ENCODE measurements around the gene PAK1. TPM values are rescaled to one million over a fixed set of nuclear protein-coding genes. Genes with fewer than 3 reads are reported as not detected.

The PAK1 gene
- total and polyA plus RNA-seq, 9 of the 15 experiments (the other 6 are each of a cell fraction or from before 2014, with no cell fraction given): 0.52 to 11.7 (median 1.9) TPM

DNA sequence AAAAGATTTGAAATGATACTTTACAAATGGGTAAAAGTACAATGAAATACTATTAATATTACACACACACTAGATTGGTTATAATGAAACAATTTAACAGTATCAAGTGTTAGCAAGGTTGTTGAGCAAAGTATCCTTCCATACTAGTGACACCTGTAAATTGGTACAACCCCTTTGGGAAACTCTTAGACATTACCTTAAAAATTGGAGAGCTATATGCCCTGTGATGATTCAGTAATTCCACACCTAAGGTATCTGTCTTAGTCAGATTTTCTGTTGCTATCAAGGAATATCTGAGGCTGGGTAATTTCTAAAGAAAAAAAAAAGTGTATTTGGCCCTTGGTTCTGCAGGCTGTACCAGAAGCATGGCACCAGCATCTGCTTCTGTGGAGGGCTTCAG, 165.1 kb downstream of the PAK1 start (continued):
- TF ChIP-seq, protein P1, sequence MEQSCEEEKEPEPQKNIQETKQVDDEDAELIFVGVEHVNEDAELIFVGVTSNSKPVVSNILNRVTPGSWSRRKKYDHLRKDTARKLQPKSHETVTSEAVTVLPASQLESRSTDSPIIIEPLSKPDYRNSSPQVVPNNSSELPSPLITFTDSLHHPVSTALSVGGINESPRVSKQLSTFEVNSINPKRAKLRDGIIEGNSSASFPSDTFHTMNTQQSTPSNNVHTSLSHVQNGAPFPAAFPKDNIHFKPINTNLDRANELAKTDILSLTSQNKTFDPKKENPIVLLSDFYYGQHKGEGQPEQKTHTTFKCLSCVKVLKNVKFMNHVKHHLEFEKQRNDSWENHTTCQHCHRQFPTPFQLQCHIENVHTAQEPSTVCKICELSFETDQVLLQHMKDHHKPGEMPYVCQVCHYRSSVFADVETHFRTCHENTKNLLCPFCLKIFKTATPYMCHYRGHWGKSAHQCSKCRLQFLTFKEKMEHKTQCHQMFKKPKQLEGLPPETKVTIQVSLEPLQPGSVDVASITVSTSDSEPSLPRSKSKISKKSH (CRISPR knock-in tag; IDR thresholded peaks at IDR 0.05): no peak

DNA sequence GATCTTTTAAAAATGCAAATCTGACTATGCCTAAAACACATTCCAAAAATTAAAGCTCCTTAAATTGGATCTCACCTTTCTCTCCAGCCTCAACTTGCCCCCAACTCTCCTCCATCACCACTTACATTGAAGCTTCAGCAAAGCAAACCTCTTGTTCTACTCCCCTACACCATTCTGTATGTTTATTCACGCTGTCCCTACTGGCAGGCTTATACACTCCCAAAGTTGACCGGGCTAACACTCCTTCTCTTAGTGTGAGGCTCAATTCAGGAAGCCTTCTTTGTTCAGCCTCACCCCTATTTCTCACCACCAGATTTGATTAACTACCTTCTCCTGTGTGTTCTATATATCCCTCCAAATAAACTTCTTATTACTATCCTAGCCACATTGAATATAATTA, 170.6 kb downstream of the PAK1 start:
- no peaks in the 10 kb centered on the region for H3K79me2 ChIP-seq (ENCODE audit: control insufficient read depth, insufficient read depth, low read length)
- no peak for DNase-seq (ENCODE audit: extremely low read depth in 1 of 4, low spot score in 3 of 4)
- no peak overlapping the region for H3K4me2 ChIP-seq (ENCODE audit: insufficient read depth, low read length)
- H3K27me3 ChIP-seq (ENCODE audit: control insufficient read depth in 2 of 2, insufficient read depth in 2 of 2, low read length in 2 of 2): peaks cover 0 to 2% of the 10 kb centered on the region in 2 experiments; a peak in 1 of 5 replicates
- ChIA-PET CTCF (ENCODE audit: low intra/inter-chr PET ratio) (no interaction called here), POLR2A (interaction anchor here (0.7 to 1.9 kb wide), 3 partner anchors 9 to 1012 kb away, joined by 3 to 4 read pairs (median 4); no protein-coding TSS in a partner anchor)
- TF ChIP-seq, protein P2, sequence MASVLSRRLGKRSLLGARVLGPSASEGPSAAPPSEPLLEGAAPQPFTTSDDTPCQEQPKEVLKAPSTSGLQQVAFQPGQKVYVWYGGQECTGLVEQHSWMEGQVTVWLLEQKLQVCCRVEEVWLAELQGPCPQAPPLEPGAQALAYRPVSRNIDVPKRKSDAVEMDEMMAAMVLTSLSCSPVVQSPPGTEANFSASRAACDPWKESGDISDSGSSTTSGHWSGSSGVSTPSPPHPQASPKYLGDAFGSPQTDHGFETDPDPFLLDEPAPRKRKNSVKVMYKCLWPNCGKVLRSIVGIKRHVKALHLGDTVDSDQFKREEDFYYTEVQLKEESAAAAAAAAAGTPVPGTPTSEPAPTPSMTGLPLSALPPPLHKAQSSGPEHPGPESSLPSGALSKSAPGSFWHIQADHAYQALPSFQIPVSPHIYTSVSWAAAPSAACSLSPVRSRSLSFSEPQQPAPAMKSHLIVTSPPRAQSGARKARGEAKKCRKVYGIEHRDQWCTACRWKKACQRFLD (CRISPR knock-in tag; IDR thresholded peaks at IDR 0.05): 0 out of 2 replicates have a peak, but pooled peaks have one; percentile 38
- TF ChIP-seq, protein P3, sequence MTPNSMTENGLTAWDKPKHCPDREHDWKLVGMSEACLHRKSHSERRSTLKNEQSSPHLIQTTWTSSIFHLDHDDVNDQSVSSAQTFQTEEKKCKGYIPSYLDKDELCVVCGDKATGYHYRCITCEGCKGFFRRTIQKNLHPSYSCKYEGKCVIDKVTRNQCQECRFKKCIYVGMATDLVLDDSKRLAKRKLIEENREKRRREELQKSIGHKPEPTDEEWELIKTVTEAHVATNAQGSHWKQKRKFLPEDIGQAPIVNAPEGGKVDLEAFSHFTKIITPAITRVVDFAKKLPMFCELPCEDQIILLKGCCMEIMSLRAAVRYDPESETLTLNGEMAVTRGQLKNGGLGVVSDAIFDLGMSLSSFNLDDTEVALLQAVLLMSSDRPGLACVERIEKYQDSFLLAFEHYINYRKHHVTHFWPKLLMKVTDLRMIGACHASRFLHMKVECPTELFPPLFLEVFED (CRISPR knock-in tag; conservative IDR thresholded peaks at IDR 0.05): no peak
- TF ChIP-seq, protein P4, sequence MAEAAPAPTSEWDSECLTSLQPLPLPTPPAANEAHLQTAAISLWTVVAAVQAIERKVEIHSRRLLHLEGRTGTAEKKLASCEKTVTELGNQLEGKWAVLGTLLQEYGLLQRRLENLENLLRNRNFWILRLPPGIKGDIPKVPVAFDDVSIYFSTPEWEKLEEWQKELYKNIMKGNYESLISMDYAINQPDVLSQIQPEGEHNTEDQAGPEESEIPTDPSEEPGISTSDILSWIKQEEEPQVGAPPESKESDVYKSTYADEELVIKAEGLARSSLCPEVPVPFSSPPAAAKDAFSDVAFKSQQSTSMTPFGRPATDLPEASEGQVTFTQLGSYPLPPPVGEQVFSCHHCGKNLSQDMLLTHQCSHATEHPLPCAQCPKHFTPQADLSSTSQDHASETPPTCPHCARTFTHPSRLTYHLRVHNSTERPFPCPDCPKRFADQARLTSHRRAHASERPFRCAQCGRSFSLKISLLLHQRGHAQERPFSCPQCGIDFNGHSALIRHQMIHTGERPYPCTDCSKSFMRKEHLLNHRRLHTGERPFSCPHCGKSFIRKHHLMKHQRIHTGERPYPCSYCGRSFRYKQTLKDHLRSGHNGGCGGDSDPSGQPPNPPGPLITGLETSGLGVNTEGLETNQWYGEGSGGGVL (CRISPR knock-in tag; IDR thresholded peaks at IDR 0.05): no peak
- in situ Hi-C loops (cut with MboI) (no loop called here), intact Hi-C loops (cut with micrococcal nuclease) (no loop called here)
- H3K9me1 ChIP-seq (ENCODE audit: control insufficient read depth, insufficient read depth, low read length): no peaks in the 10 kb centered on the region
- peaks cover 0 to 17% of the 10 kb centered on the region in 2 experiments; a peak in 2 of 5 replicates for H3K4me1 ChIP-seq (replicated peaks in 1 of 2; ENCODE audit: control insufficient read depth in 2 of 2, insufficient read depth in 2 of 2, low read length in 2 of 2)
- no peak overlapping the region for H3K9ac ChIP-seq (ENCODE audit: insufficient read depth in 1 of 2, low read depth in 2 of 2, low read length in 2 of 2)
- no peaks in the 10 kb centered on the region for H3K36me3 ChIP-seq (ENCODE audit: control insufficient read depth, insufficient read depth, low read length)
- no peak for FAIRE-seq
- no peaks in the 10 kb centered on the region for H3K9me3 ChIP-seq (replicated peaks; ENCODE audit: control insufficient read depth, insufficient read depth, low read depth, low read length)
- no peak overlapping the region for H2AFZ ChIP-seq (ENCODE audit: low read depth, low read length)
- no peak overlapping the region for H3K27ac ChIP-seq (ENCODE audit: extremely low read depth, low read depth, low read length)
- no peak overlapping the region for H3K4me3 ChIP-seq
- ATAC-seq: no peak
- no TSS peak for BruUV-seq (replicated peaks)
- H4K20me1 ChIP-seq (replicated peaks; ENCODE audit: control insufficient read depth, insufficient read depth, low read length): no peaks in the 10 kb centered on the region
- 8% methylated on average over 2 of the region's 2 CpGs for whole genome bisulfite sequencing (ENCODE audit: insufficient coverage, low coverage, missing lambda C conversion rate)
